A673 (cell line): ENCODE measurements around the gene SFRP4. TPM values are rescaled to one million over a fixed set of nuclear protein-coding genes. Genes with fewer than 3 reads are reported as not detected.

Experiments used
- BruUV-seq: library from RNA; stranded (reverse); fragments of 400-500 nt; replicated peaks from 2 replicates; lab custom pipeline; 2021; lab: Mats Ljungman, UMichigan
- CTCF ChIA-PET: fragments of 300-600 bp; sonication (Branson Sonifier 250); formaldehyde crosslinking; loops from one replicate; lab custom pipeline; 2022; ENCODE audit warnings: antibody characterized with exemption; lab: Charles Lee
- POLR2A ChIA-PET: fragments of 300-600 bp; sonication (Branson Sonifier 250); formaldehyde crosslinking; loops from one replicate; lab custom pipeline; 2022; ENCODE audit warnings: antibody characterized with exemption; ENCODE audit not compliant: low non-redundant PET; lab: Charles Lee
- DNase-seq: peaks from one replicate; pipeline ENCODE4 v3.0.0-alpha.2; 2015; ENCODE audit warnings: low spot score
- H3K27ac ChIP-seq: fragments of 200-600 bp; sonication (generic); 2 replicates; pipeline ENCODE4 v1.5.1; 2016; ENCODE audit warnings: mixed run types, low read depth, mild to moderate bottlenecking, mixed read lengths, antibody characterized with exemption, low read length; ENCODE audit not compliant: poor library complexity, severe bottlenecking
- H3K27me3 ChIP-seq: fragments of 200-600 bp; sonication (generic); replicated peaks from 2 replicates; pipeline ENCODE4 v1.6.1; 2017; ENCODE audit warnings: mixed run types, low read depth, mild to moderate bottlenecking, mixed read lengths, antibody characterized with exemption, low read length; ENCODE audit not compliant: insufficient read depth, poor library complexity
- H3K36me3 ChIP-seq: fragments of 200-600 bp; sonication (generic); 2 replicates; pipeline ENCODE4 v1.6.1; 2016; ENCODE audit warnings: mixed run types, mild to moderate bottlenecking, mixed read lengths, antibody characterized with exemption, low read length; ENCODE audit not compliant: insufficient read depth, poor library complexity, severe bottlenecking
- H3K4me1 ChIP-seq: fragments of 200-600 bp; sonication (generic); 2 replicates; pipeline ENCODE4 v1.6.1; 2017; ENCODE audit warnings: mixed run types, mild to moderate bottlenecking, mixed read lengths, antibody characterized with exemption, low read length; ENCODE audit not compliant: insufficient read depth, poor library complexity, severe bottlenecking
- H3K4me3 ChIP-seq: fragments of 200-600 bp; sonication (generic); 2 replicates; pipeline ENCODE4 v1.5.1; 2016; ENCODE audit warnings: low read depth, mixed run types, mild to moderate bottlenecking, mixed read lengths, low read length; ENCODE audit not compliant: poor library complexity, severe bottlenecking
- H3K9me3 ChIP-seq: fragments of 200-600 bp; sonication (generic); 2 replicates; pipeline ENCODE4 v1.6.1; 2016; ENCODE audit warnings: mixed run types, low read depth, mild to moderate bottlenecking, mixed read lengths, antibody characterized with exemption, low read length; ENCODE audit not compliant: poor library complexity, severe bottlenecking
- CTCF ChIP-seq: fragments of 300-800, 200-600 bp; sonication (generic); conservative IDR thresholded peaks from 2 replicates; pipeline ENCODE4 v1.5.1; 2017; ENCODE audit warnings: low read depth, mild to moderate bottlenecking, antibody characterized with exemption, low read length, moderate library complexity, mixed read lengths
- EZH2 ChIP-seq: fragments of 200-600 bp; sonication (generic); IDR thresholded peaks from 2 replicates; pipeline ENCODE4 v1.6.1; 2017; ENCODE audit warnings: borderline replicate concordance, low read depth, mild to moderate bottlenecking, mixed read lengths, antibody characterized with exemption, low read length; ENCODE audit not compliant: poor library complexity, severe bottlenecking
- intact Hi-C: fragments of 100-400 bp; cut with micrococcal nuclease; formaldehyde crosslinking; loops from one replicate; pipeline ENCODE4 v1.10.0; 2022; ENCODE audit not compliant: unreplicated experiment
- total RNA-seq: library from RNA; stranded (reverse); gene quantifications from 2 replicates; pipeline ENCODE4 v1.2.3, GENCODE V29; 2021

SFRP4 gene
- total RNA-seq, 1 experiment from 2014 or later = not detected

GRCh38 chr7:37921876-37922275 lies 5.3 kb upstream of the SFRP4 start:
- TF ChIP-seq EZH2 (no peak), CTCF (no peak)
- CTCF ChIA-PET = no interaction called here
- intact Hi-C loops = loop anchor here (5.0 kb wide), 1 partner anchor 295 kb away; no protein-coding TSS in a partner anchor
- Histone ChIP-seq H3K9me3 (no peaks in the 10 kb centered on the region), H3K27ac (no peak overlapping the region), H3K36me3 (no peaks in the 10 kb centered on the region), H3K27me3 (peaks cover 13% of the 10 kb centered on the region), H3K4me3 (peak overlapping the region; percentile 79), H3K4me1 (peaks cover 9% of the 10 kb centered on the region)
- BruUV-seq = TSS peak; percentile 48
- POLR2A ChIA-PET = no interaction called here
- no peak for DNase-seq

- CTCF ChIA-PET = no interaction called here
- Histone ChIP-seq H3K4me3 (peak overlapping the region; percentile 79), H3K4me1 (peaks cover 16% of the 10 kb centered on the region), H3K27me3 (peaks cover 20% of the 10 kb centered on the region), H3K36me3 (no peaks in the 10 kb centered on the region), H3K27ac (peak overlapping the region; percentile 81), H3K9me3 (no peaks in the 10 kb centered on the region)
- TF ChIP-seq EZH2 = no peak
- TF ChIP-seq CTCF = peak; percentile 29
- BruUV-seq = no TSS peak
- peak; percentile 77 for DNase-seq
- POLR2A ChIA-PET = no interaction called here
- intact Hi-C loops = loop anchor here (5.0 kb wide), 1 partner anchor 296 kb away; no protein-coding TSS in a partner anchor
Measured at GRCh38 chr7:37920849-37921805, 4.5 kb upstream of the SFRP4 start.

GRCh38 chr7:37920305-37920848 lies 3.8 kb upstream of the SFRP4 start, which contains the start of gene EPDR1:
EPDR1 (plus strand) TSS chr7:37920640; CDS start chr7:37920940, 300 bp downstream.
- no TSS peak for BruUV-seq
- TF ChIP-seq CTCF (peak; percentile 45), EZH2 (no peak)
- H3K27ac ChIP-seq = peak within 1 kb of the TSS; percentile 81
- intact Hi-C loops = loop anchor here (5.0 kb wide), 1 partner anchor 297 kb away; no protein-coding TSS in a partner anchor
- H3K36me3 ChIP-seq = no peaks in the 10 kb centered on the region
- H3K27me3 ChIP-seq = peaks cover 28% of the 10 kb centered on the region
- H3K4me3 ChIP-seq = peak within 1 kb of the TSS; percentile 79
- H3K4me1 ChIP-seq = peaks cover 21% of the 10 kb centered on the region
- ChIA-PET POLR2A (no interaction called here), CTCF (no interaction called here)
- peak; percentile 88 for DNase-seq
- H3K9me3 ChIP-seq = no peaks in the 10 kb centered on the region
